NCI-H2196 treated with DMSO at 0.1 percent for 48 hours (cell line): ENCODE measurements around the gene CPNE5.

Source experiments
- DNase-seq: peaks from one replicate; lab custom pipeline; 2025; ENCODE audit not compliant: unreplicated experiment; lab: John Stamatoyannopoulos, UW

Gene CPNE5

DNA sequence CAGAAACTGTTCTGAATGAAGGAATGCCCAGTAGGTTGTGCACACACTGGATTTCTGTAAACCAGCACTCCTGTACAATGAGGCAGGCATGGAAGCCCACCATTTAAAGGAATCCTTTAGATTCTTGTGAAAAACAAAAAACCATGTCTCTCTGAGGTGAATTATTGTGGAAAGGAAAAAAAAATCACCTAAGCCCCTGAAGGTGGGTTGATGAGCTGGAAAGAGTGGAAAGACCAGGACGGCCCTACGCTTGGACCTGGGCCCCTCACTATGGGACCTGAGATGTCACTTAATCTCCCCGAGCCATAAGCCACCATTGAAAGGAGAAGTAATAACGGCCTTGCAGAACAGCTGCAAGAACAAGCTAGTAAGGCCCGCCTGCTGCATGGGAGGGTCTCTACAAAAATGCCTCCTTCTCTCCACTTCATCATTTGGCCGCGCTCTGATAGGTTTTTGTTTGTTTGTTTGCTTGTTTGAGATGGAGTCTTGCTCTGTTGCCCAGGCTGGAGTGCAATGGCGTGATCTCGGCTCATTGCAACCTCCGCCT is 72.8 kb downstream of the CPNE5 start:
- no peak for DNase-seq

- peak; percentile 60 for DNase-seq
Measured at GRCh38 chr6:36765594-36766398, 73.4 kb downstream of the CPNE5 start.

DNA sequence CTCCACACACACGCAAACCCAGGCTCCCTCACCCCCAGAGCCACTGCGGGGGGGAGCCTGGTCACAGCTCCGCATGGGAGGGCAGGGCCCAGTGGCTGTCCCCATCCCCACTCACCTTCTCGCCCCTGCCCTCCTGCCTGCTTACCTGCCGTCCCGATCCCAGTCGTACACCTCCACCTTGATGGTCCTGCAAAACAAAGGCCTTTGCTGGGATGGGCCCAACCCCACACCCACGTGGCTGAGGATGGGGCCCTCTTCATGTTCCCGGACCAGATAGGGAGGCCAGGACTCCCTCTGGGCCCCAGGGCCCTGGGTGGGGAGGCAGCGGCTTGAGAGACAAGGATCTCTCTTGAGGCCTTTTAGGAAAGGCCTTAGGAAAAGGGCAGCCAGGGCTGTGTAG is 74.1 kb downstream of the CPNE5 start:
- DNase-seq = no peak

GRCh38 chr6:36762123-36762522 is 77.1 kb downstream of the CPNE5 start:
- DNase-seq = no peak

- no peak for DNase-seq
Measured at GRCh38 chr6:36760685-36761435, 78.4 kb downstream of the CPNE5 start.

DNA sequence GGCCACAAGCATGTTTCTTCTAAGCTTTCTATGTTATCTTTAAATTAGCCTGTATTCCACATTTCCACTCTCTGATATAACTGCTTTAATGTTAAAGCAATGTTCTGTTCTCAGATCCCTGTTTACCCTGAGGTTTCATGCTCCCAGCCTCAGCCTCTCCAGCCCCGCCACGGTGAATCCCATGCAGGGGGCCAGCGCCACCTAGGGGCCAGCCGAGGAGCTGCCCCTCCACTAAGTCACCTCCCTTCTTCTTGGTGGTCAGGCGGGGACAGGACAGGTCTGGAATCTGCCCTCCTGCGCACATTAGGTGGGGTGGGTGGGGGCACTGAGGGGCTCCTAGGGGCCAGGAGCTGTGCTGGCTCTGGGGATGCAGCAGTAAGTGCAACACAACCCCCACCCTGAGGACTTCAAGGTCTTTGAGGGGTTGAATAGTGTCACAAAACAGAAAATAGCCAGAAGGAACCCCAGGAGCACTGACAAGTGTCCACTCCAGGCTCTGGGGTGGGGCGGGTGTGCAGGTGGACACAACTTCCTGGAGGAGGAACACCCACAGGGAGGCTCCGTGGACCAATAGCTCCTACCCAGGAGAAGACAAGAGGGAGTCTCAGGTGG is 80.0 kb downstream of the CPNE5 start:
- peak; percentile 68 for DNase-seq

GRCh38 chr6:36758516-36759147 is 80.6 kb downstream of the CPNE5 start:
- no peak for DNase-seq

- no peak for DNase-seq
Measured at GRCh38 chr6:36757943-36758508, 81.2 kb downstream of the CPNE5 start.

DNA sequence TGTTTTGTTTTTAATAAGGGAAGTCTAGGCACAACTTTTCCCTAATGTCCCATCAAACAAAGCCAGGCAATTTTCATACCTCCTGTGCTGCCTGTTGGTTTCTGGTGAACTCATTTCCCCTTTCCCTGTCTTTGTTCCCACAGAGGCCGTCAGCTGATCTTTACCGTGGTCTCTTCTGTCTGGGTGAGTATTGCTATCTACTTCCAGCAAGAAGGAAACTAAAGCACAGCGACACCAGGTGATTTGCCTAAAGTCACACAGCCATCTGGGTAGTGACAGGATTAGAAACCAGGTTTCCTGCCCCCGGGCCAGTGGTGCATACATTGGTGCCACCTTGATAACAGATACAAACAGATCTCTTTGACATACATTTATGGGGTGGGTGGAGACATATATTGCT is 82.0 kb downstream of the CPNE5 start:
- no peak for DNase-seq

DNA sequence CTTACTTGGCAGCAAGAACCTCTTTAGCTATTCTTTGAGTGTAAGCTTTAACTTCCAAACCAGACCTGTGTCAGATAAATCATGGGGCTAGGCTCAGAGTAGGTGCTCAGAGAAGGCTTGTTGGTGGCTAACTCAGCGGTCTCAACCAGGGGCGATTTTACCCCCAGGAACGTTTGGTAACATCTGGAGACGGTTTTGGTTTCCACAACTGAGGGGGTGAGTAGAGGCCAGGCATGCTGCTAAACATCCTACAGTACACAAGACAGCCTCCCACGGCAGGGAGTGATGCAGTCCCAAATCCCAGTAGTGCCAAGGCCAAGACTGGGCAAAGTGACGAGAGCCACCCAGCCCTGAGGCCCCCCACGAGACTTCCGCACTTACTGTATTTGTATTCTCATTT is 82.5 kb downstream of the CPNE5 start:
- DNase-seq = no peak

DNA sequence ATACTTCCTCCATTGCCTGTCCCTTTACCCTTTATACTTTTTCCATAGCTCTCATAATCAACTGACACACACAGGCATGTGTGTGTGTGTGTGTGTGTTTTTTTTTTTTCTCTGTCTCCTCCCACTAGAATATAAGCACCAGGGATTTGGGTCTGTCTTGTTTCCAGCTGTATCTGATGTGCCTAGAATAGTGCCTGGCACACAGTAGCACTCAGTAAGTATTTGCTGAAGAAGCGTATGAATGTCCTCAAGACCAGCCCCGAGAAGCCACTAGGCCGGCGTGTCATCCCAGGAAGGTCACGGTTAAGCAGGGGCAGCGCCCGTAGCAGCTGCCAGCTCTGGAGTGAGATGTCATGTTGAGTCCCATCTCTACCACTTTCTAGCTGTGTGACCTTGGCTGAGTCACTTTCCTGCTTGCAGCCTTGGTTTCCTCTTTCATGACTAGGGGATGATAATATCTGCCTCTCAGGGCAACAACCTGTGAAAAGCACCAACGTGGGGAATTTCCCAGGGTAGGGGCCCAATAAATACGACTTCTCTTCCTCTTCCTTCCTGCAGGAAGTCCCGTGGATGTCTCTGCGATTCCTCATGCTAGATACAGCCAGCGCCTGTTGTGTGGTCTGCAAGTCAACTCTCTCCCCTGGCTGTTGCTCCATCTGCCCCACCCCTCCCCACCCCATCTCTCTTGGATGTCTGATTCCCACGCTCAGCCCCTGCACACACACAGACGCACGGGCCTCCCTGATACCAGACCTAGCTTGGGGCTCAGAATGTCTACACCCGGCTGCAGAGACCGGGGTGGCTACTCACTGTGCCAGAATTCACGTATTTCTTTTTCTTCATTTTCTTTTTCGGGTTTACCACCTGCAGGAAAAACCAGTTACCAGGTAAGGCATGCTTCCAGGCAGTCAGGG is 83.6 kb downstream of the CPNE5 start:
- no peak for DNase-seq

DNA sequence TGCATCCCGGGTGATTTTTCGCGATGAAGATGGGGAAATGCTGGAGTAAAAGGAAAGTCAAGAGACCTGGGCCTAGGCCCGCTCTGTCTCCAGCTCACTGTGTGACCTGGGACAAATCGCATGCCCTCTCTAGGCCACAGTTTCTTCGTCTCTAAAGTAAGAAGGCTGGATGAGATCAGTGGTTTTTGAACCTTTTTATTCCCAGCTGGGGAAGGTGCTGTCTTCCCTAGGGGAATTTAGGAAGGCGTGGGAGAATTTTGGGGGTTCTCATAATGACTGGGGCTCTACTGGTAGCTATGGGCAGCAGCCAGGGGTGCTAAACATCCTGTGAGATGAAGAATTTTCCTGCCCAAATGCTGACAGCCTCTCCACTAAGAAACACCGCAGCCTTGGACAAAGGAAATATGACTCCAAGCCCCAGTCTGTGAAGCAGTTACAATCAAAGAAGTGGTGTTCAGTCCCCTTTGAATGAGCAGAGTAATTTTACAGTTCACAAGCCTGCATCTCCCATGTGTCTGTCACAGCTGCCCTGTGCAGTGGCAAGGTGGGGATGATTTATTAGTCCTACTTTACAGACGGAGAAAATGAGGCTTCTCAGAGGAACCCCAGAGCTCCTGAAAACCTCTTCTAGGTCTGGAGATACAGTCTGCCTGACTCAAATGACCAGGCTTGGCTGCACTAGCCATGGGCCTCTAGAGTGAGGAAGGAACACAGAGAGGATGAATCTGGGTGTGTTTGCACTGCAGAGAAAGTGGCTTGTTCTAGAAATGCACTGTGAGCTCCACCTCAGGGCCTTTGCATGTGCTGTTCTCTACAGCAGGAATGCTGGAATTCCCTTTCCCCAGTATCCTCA is 84.4 kb downstream of the CPNE5 start:
- no peak for DNase-seq

GRCh38 chr6:36753671-36754405 is 85.4 kb downstream of the CPNE5 start:
- DNase-seq = no peak

DNA sequence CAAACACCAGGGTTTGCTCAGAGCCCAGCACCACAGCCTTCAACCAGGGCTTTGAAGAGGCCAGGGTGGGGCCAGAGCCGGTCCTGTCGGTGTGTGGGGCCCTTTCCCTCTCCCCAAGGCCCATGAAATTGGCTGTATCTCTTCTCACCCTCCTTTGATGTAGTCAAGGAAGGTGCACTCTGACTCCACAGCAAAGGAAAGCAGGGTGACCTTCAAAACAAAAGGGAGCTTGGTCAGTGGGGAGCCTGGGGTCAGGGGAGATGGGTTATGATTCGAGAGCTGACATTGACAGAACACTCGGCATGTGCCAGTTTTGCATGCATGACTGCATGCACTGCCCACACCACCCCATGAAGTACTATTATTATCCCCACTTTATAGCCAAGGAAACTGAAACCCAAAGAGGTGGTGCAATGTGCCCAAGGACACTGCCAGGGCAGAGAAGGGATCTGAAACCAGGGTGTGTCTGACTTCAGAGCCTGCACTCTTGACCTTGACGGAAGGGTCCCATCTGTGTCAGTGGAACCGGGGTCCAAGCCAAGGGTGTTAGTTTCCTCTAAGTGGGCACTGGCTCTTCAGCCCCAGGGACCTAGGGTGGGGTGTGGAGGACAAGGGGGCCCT is 86.2 kb downstream of the CPNE5 start:
- DNase-seq = no peak

DNA sequence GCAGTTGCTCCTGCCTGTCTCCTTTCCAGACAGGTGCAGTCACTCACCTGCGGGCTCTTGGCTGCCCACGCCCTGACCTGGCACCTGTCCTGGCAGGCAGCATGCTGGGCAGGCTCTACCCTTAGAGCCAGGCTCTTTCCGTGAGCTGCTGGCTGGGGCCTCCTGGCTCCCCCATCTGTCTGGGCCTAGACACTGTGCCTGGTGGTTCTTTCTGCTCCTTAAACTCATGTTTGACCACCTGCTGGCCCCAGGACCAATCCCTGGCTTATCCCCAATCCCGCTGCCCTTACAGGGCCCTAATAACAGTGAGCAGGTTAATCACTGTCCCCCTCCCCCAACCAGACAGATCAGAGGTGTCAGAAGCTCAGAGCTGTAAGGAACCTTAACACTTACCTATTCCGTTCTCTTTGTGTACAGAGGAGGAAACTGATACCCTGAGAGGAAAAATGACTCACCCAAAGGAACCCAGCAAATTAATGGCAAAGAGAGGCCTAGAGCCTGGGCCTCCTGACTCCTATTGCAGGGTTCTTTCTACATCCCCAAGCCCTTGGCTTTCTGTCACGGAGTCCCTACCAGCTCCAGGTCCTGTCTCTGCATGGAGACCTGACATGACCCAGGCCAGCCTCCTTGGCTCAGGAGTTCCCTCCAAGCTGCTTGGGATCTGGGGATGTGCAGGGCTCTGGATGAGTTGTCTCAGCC is 86.9 kb downstream of the CPNE5 start:
- peak; percentile 73 for DNase-seq

DNA sequence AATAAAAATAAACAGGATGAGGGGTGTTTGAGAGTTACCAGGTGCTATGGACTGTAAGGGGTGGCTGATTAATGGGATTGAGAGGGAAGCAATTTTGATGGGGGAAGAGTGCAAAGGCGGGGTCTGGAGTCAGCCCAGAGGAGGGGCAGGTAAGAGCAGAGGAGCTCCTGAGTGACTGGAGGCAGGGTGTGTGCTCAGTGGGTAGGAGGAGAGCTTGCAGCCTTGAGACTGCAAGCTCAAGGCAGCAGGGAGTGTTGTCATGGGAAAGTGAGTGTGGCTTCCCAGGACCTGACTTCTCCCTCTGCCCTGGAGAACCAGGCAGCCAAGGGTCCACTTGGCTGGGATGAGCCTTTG is 87.4 kb downstream of the CPNE5 start:
- no peak for DNase-seq

GRCh38 chr6:36751091-36751490 is 88.2 kb downstream of the CPNE5 start:
- DNase-seq = peak; percentile 9
